Endothelial cell of umbilical vein (primary cell): ENCODE data around the gene USP34. TPM values are rescaled to one million over a fixed set of nuclear protein-coding genes. Genes with fewer than 3 reads are reported as not detected.

ENCODE experiments used
- BruUV-seq: library from RNA; stranded (reverse); fragments of 400-500 nt; replicated peaks from 2 replicates; lab custom pipeline; 2021; lab: Mats Ljungman, UMichigan
- CTCF ChIA-PET: fragments of 300-600, 350-600 bp; sonication (Branson Sonifier 250); formaldehyde crosslinking; loops from one replicate; lab custom pipeline; 2021; ENCODE audit warnings: antibody characterized with exemption, inconsistent platforms; lab: Charles Lee
- POLR2A ChIA-PET: fragments of 300-600, 350-600 bp; sonication (Branson Sonifier 250); formaldehyde crosslinking; loops from one replicate; lab custom pipeline; 2021; ENCODE audit warnings: antibody characterized with exemption, inconsistent platforms; lab: Charles Lee
- DNase-seq: peaks from one replicate; pipeline ENCODE4 v3.0.0-alpha.2; 2011; ENCODE audit warnings: low read depth, low spot score
- FAIRE-seq: peaks from 2 replicates; lab custom pipeline; 2011; peaks lifted over from hg19 to GRCh38; lab: Jason Lieb, UNC
- H2AFZ ChIP-seq: 2 replicates; pipeline ENCODE4 v1.6.0; 2012; ENCODE audit warnings: low read depth, low read length, control low read depth, inconsistent platforms
- H3K27ac ChIP-seq: 2 replicates; pipeline ENCODE4 v1.5.1; 2011; ENCODE audit warnings: low read depth, mild to moderate bottlenecking, control low read depth, low read length, moderate library complexity; ENCODE audit not compliant: insufficient read depth
- H3K27me3 ChIP-seq, 2 experiments: 2 replicates each; pipeline versions ENCODE4 v1.6.0 to v1.6.1; 2011; ENCODE audit warnings: low read length in 2 of 2, mixed read lengths in 1 of 2; ENCODE audit not compliant: control insufficient read depth in 2 of 2, insufficient read depth in 2 of 2
- H3K36me3 ChIP-seq, 2 experiments: 2 replicates in 1 of 2; 3 replicates in 1 of 2; pipeline ENCODE4 v1.5.1; 2011; ENCODE audit warnings: low read length in 2 of 2, mild to moderate bottlenecking in 1 of 2, moderate library complexity in 1 of 2; ENCODE audit not compliant: control insufficient read depth in 2 of 2, insufficient read depth in 2 of 2; ENCODE audit errors: extremely low read depth in 1 of 2
- H3K4me1 ChIP-seq: 3 replicates; pipeline ENCODE4 v1.5.1; 2011; ENCODE audit warnings: mild to moderate bottlenecking, low read length; ENCODE audit not compliant: control insufficient read depth, insufficient read depth; ENCODE audit errors: extremely low read depth
- H3K4me2 ChIP-seq: 2 replicates; pipeline ENCODE4 v1.6.1; 2011; ENCODE audit warnings: low read length, control low read depth, mixed read lengths; ENCODE audit not compliant: insufficient read depth
- H3K4me3 ChIP-seq, 3 experiments: fragments of 200-600 bp in 1 of 3; sonication (generic), shearing (Covaris generic) in 1 of 3; replicated peaks in 1 of 3; 2 replicates each; pipeline ENCODE4 v1.5.1; 2011 to 2016; ENCODE audit warnings: control low read depth in 3 of 3, low read length in 3 of 3, mild to moderate bottlenecking in 2 of 3, inconsistent platforms in 1 of 3, low read depth in 1 of 3, moderate library complexity in 1 of 3; ENCODE audit not compliant: insufficient read depth in 1 of 3
- H3K79me2 ChIP-seq: 2 replicates; pipeline ENCODE4 v1.6.0; 2012; ENCODE audit warnings: low read length, inconsistent platforms; ENCODE audit not compliant: control insufficient read depth, insufficient read depth
- H3K9ac ChIP-seq: replicated peaks from 2 replicates; pipeline ENCODE3; 2011; ENCODE audit warnings: low read length, control low read depth; ENCODE audit not compliant: insufficient read depth; ENCODE audit errors: extremely low read depth
- H3K9me1 ChIP-seq: replicated peaks from 3 replicates; pipeline ENCODE4 v1.6.0; 2011; ENCODE audit warnings: mild to moderate bottlenecking, low read length; ENCODE audit not compliant: control insufficient read depth, insufficient read depth; ENCODE audit errors: extremely low read depth
- H3K9me3 ChIP-seq: replicated peaks from 2 replicates; pipeline ENCODE4 v1.5.1; 2012; ENCODE audit warnings: low read length, inconsistent platforms; ENCODE audit not compliant: control insufficient read depth, insufficient read depth
- H4K20me1 ChIP-seq: replicated peaks from 2 replicates; pipeline ENCODE3; 2011; ENCODE audit warnings: mild to moderate bottlenecking, low read length; ENCODE audit not compliant: control insufficient read depth, insufficient read depth; ENCODE audit errors: extremely low read depth
- CTCF ChIP-seq, 2 donors: IDR thresholded peaks; 1 replicate in 1 of 2; 2 replicates in 1 of 2; pipeline ENCODE4 v1.5.1; 2011; ENCODE audit warnings: low read length in 2 of 2, mild to moderate bottlenecking in 2 of 2, moderate library complexity in 2 of 2, control low read depth in 1 of 2, inconsistent platforms in 1 of 2, low read depth in 1 of 2; ENCODE audit not compliant: insufficient read depth in 1 of 2; ENCODE audit errors: extremely low read depth in 1 of 2
- EZH2 ChIP-seq: IDR thresholded peaks from 2 replicates; pipeline ENCODE4 v1.6.1; 2012; ENCODE audit warnings: borderline replicate concordance, low read depth, mild to moderate bottlenecking, moderate library complexity, low read length, inconsistent platforms; ENCODE audit not compliant: severe bottlenecking
- FOS ChIP-seq: IDR thresholded peaks from 2 replicates; pipeline ENCODE4 v1.6.1; 2011; ENCODE audit warnings: mild to moderate bottlenecking, low read length, moderate library complexity, borderline replicate concordance; ENCODE audit not compliant: insufficient read depth
- GATA2 ChIP-seq: IDR thresholded peaks from 2 replicates; pipeline ENCODE4 v1.7.0; 2011; ENCODE audit warnings: low read depth, mild to moderate bottlenecking, moderate library complexity, mixed read lengths, low read length; ENCODE audit not compliant: insufficient read length, insufficient read depth
- JUN ChIP-seq: IDR thresholded peaks from 2 replicates; pipeline ENCODE4 v1.6.1; 2011; ENCODE audit warnings: borderline replicate concordance, low read depth; ENCODE audit not compliant: insufficient read length, insufficient read depth
- MYC ChIP-seq: IDR thresholded peaks from one replicate; pipeline ENCODE4 v1.6.1; 2011; ENCODE audit warnings: mild to moderate bottlenecking, low read depth, low read length
- POLR2A ChIP-seq: IDR thresholded peaks from 2 replicates; pipeline ENCODE4 v1.6.1; 2012; ENCODE audit warnings: low read depth, mild to moderate bottlenecking, control low read depth, low read length
- POLR2AphosphoS5 ChIP-seq: IDR thresholded peaks from 2 replicates; pipeline ENCODE4 v1.6.1; 2012; ENCODE audit warnings: low read depth, mild to moderate bottlenecking, control low read depth, low read length, moderate library complexity; ENCODE audit not compliant: insufficient read depth
- dilution Hi-C: fragments of 300-500 bp; cut with MboI; formaldehyde crosslinking; loops from one replicate; pipeline ENCODE4 v1.15.0; 2019; ENCODE audit warnings: low sequenced_read_pairs; ENCODE audit not compliant: extremely low pct_ligation_motif_present
- intact Hi-C: fragments of 100-400 bp; cut with micrococcal nuclease; formaldehyde crosslinking; loops from one replicate; pipeline ENCODE4 v1.10.0; 2022
- polyA plus RNA-seq, 4 experiments: library from polyadenylated mRNA; depleted of rRNA in 3 of 4; stranded (reverse) in 3 of 4; unstranded in 1 of 4; fragments of >200 nt; gene quantifications; 2 replicates each; pipeline versions ENCODE4 v1.2.1 to v1.2.3, GENCODE V29; 2011 to 2012; ENCODE audit warnings: missing spikeins in 1 of 4
- total RNA-seq: library from RNA; stranded (reverse); gene quantifications from 2 replicates; pipeline ENCODE4 v1.2.3, GENCODE V29; 2021
- TF ChIP-seq, protein P1 (sequence below): IDR thresholded peaks from 2 replicates; pipeline ENCODE4 v1.6.1; 2011; ENCODE audit not compliant: insufficient read depth, insufficient read length

USP34 gene
- total and polyA plus RNA-seq, 2 donors (not counting 3 experiments of a cell fraction or from before 2014, with no cell fraction given): 46.3 to 96.9 TPM

GRCh38 chr2:61419570-61419969 is 51.3 kb downstream of the USP34 start:
- Histone ChIP-seq H3K4me1 (peaks cover 16% of the 10 kb centered on the region), H3K9ac (no peak overlapping the region), H3K9me1 (no peaks in the 10 kb centered on the region), H3K9me3 (no peaks in the 10 kb centered on the region), H4K20me1 (peaks cover 6% of the 10 kb centered on the region), H3K4me2 (no peak overlapping the region), H3K79me2 (peaks cover 82% of the 10 kb centered on the region), H3K27me3 (no peaks in the 10 kb centered on the region), H3K27ac (no peak overlapping the region), H3K4me3 (no peak overlapping the region), H3K36me3 (peaks cover 0 to 4% of the 10 kb centered on the region in 2 experiments), H2AFZ (no peak overlapping the region)
- intact Hi-C loops (no loop called here), dilution Hi-C loops (no loop called here)
- CTCF ChIA-PET: interaction anchor here (0.8 to 1.0 kb wide), 2 partner anchors 17 to 28 kb away, joined by 3 read pairs; no protein-coding TSS in a partner anchor
- TF ChIP-seq JUN (peak; percentile 6), POLR2A (no peak)
- POLR2A ChIA-PET: no interaction called here
- BruUV-seq: no TSS peak
- DNase-seq: no peak
- FAIRE-seq: no peak

GRCh38 chr2:61419129-61419528 is 51.8 kb downstream of the USP34 start:
- no peaks in the 10 kb centered on the region for H3K9me1 ChIP-seq
- no peak overlapping the region for H3K9ac ChIP-seq
- peaks cover 6% of the 10 kb centered on the region for H4K20me1 ChIP-seq
- no peaks in the 10 kb centered on the region for H3K9me3 ChIP-seq
- no peak overlapping the region for H3K4me2 ChIP-seq
- no peak overlapping the region for H2AFZ ChIP-seq
- FAIRE-seq (no peak), DNase-seq (no peak)
- no peak for TF ChIP-seq FOS
- no peak for TF ChIP-seq EZH2
- no peak for TF ChIP-seq POLR2A
- TF ChIP-seq MYC: no peak
- no peak for TF ChIP-seq GATA2
- no peak for TF ChIP-seq CTCF (IDR thresholded peaks at IDR 0.05; ENCODE audit: extremely low read depth in 1 of 2, insufficient read depth in 1 of 2, low read depth in 1 of 2, low read length in 2 of 2)
- TF ChIP-seq JUN: no peak
- TF ChIP-seq, protein P1, sequence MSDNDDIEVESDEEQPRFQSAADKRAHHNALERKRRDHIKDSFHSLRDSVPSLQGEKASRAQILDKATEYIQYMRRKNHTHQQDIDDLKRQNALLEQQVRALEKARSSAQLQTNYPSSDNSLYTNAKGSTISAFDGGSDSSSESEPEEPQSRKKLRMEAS: no peak
- TF ChIP-seq POLR2AphosphoS5: no peak
- H3K4me1 ChIP-seq: peaks cover 12% of the 10 kb centered on the region
- H3K4me3 ChIP-seq: no peak overlapping the region
- no peak overlapping the region for H3K27ac ChIP-seq
- BruUV-seq: no TSS peak
- H3K36me3 ChIP-seq: peaks cover 0 to 4% of the 10 kb centered on the region in 2 experiments
- ChIA-PET POLR2A (no interaction called here), CTCF (interaction anchor here (0.8 to 1.0 kb wide), 2 partner anchors 17 to 28 kb away, joined by 3 read pairs; no protein-coding TSS in a partner anchor)
- no peaks in the 10 kb centered on the region for H3K27me3 ChIP-seq
- dilution Hi-C loops (no loop called here), intact Hi-C loops (no loop called here)
- H3K79me2 ChIP-seq: peaks cover 82% of the 10 kb centered on the region
